Panc1 (cell line): ENCODE data around the gene TRAK2. TPM values are rescaled to one million over a fixed set of nuclear protein-coding genes. Genes with fewer than 3 reads are reported as not detected.
"Not testable (repeated sequence)": the region's sequence is repeated elsewhere in the genome, so short reads cannot be mapped to it uniquely, and the experiment has no call there.

ENCODE experiments used
- ATAC-seq: fragments of 200-7000 bp; cut with Tn5 transposase; 2 replicates; pipeline ENCODE4 v1.9.1; 2020; ENCODE audit warnings: mild to moderate bottlenecking, moderate library complexity
- BruUV-seq: library from RNA; stranded (reverse); fragments of 400-500 nt; replicated peaks from 2 replicates; lab custom pipeline; 2021; lab: Mats Ljungman, UMichigan
- CTCF ChIA-PET: fragments of 300-600 bp; sonication (Branson Sonifier 250); formaldehyde crosslinking; loops from one replicate; lab custom pipeline; 2022; ENCODE audit warnings: antibody characterized with exemption; lab: Charles Lee
- POLR2A ChIA-PET: fragments of 300-600 bp; sonication (Branson Sonifier 250); formaldehyde crosslinking; loops from one replicate; lab custom pipeline; 2022; ENCODE audit warnings: antibody characterized with exemption; lab: Charles Lee
- DNase-seq: peaks from one replicate; pipeline ENCODE4 v3.0.0-alpha.2; 2010; ENCODE audit warnings: low read depth, low spot score
- H3K27ac ChIP-seq: 2 replicates; pipeline ENCODE4 v1.5.1; 2011; ENCODE audit warnings: mild to moderate bottlenecking, low read length, inconsistent platforms
- H3K27me3 ChIP-seq: fragments of 200-500 bp; sonication (Bioruptor generic); 2 replicates; pipeline ENCODE4 v1.6.0; 2014; ENCODE audit warnings: low read length, inconsistent platforms; ENCODE audit not compliant: control insufficient read depth, insufficient read depth
- H3K36me3 ChIP-seq: fragments of 200-500 bp; sonication (Bioruptor generic); 2 replicates; pipeline ENCODE4 v1.5.1; 2014; ENCODE audit warnings: inconsistent platforms, mild to moderate bottlenecking, low read length, moderate library complexity; ENCODE audit not compliant: control insufficient read depth, insufficient read depth
- H3K4me1 ChIP-seq: 2 replicates; pipeline ENCODE4 v1.5.1; 2011; ENCODE audit warnings: inconsistent platforms, mild to moderate bottlenecking, low read length, moderate library complexity; ENCODE audit not compliant: control insufficient read depth, insufficient read depth
- H3K4me3 ChIP-seq, 2 experiments: 2 replicates each; pipeline ENCODE4 v1.5.1; 2011 to 2012; ENCODE audit warnings: low read depth in 2 of 2, low read length in 2 of 2, mild to moderate bottlenecking in 2 of 2, inconsistent platforms in 1 of 2, moderate library complexity in 1 of 2
- H3K9me3 ChIP-seq: fragments of 200-500 bp; sonication (Bioruptor generic); 2 replicates; pipeline ENCODE4 v1.5.1; 2014; ENCODE audit warnings: low read depth, mild to moderate bottlenecking, inconsistent platforms, low read length, moderate library complexity; ENCODE audit not compliant: control insufficient read depth, insufficient read depth
- POLR2AphosphoS5 ChIP-seq: IDR thresholded peaks from 2 replicates; pipeline ENCODE4 v1.6.1; 2012; ENCODE audit warnings: mild to moderate bottlenecking, low read depth, low read length, moderate library complexity
- REST ChIP-seq, 2 experiments: IDR thresholded peaks; 2 replicates each; pipeline ENCODE4 v1.6.1; 2011 to 2012; ENCODE audit warnings: low read depth in 2 of 2, control low read depth in 1 of 2, low read length in 1 of 2, mild to moderate bottlenecking in 1 of 2, moderate library complexity in 1 of 2; ENCODE audit not compliant: insufficient read depth in 1 of 2
- SIN3A ChIP-seq: IDR thresholded peaks from 2 replicates; pipeline ENCODE4 v1.6.1; 2012; ENCODE audit warnings: low read depth, mild to moderate bottlenecking, low read length, moderate library complexity, borderline replicate concordance; ENCODE audit not compliant: insufficient read depth
- TCF7L2 ChIP-seq: IDR thresholded peaks from 2 replicates; pipeline ENCODE4 v1.6.1; 2011; ENCODE audit warnings: mild to moderate bottlenecking, low read depth, low read length, inconsistent platforms
- in situ Hi-C: cut with HindIII; loops from 2 replicates; pipeline ENCODE4 v1.10.0; 2016; ENCODE audit warnings: low sequenced_read_pairs, low pct_unique_long_range_greater_than_20kb
- intact Hi-C: fragments of 100-400 bp; cut with micrococcal nuclease; formaldehyde crosslinking; loops from one replicate; pipeline ENCODE4 v1.10.0; 2022; ENCODE audit not compliant: unreplicated experiment
- total RNA-seq: library from RNA; stranded (reverse); gene quantifications from one replicate; pipeline ENCODE4 v1.2.1, GENCODE V29; 2021; ENCODE audit not compliant: unreplicated experiment
- TF ChIP-seq, protein P1 (sequence below): fragments of 450-650 bp; IDR thresholded peaks from 2 replicates; pipeline ENCODE4 v1.5.1; 2017; ENCODE audit warnings: mild to moderate bottlenecking

The TRAK2 gene
- total RNA-seq, 1 experiment from 2014 or later = 35.7 TPM

- H3K27ac ChIP-seq = no peak overlapping the region
- intact Hi-C loops (no loop called here), in situ Hi-C loops (no loop called here)
- BruUV-seq = no TSS peak
- CTCF ChIA-PET = no interaction called here
- no peaks in the 10 kb centered on the region for H3K9me3 ChIP-seq
- H3K27me3 ChIP-seq = no peaks in the 10 kb centered on the region
- H3K4me3 ChIP-seq = no peak overlapping the region
- POLR2A ChIA-PET = no interaction called here
- ATAC-seq (no peak), DNase-seq (no peak)
- no peak for TF ChIP-seq SIN3A
- TF ChIP-seq POLR2AphosphoS5 = no peak
- no peak for TF ChIP-seq TCF7L2
- TF ChIP-seq, protein P1, sequence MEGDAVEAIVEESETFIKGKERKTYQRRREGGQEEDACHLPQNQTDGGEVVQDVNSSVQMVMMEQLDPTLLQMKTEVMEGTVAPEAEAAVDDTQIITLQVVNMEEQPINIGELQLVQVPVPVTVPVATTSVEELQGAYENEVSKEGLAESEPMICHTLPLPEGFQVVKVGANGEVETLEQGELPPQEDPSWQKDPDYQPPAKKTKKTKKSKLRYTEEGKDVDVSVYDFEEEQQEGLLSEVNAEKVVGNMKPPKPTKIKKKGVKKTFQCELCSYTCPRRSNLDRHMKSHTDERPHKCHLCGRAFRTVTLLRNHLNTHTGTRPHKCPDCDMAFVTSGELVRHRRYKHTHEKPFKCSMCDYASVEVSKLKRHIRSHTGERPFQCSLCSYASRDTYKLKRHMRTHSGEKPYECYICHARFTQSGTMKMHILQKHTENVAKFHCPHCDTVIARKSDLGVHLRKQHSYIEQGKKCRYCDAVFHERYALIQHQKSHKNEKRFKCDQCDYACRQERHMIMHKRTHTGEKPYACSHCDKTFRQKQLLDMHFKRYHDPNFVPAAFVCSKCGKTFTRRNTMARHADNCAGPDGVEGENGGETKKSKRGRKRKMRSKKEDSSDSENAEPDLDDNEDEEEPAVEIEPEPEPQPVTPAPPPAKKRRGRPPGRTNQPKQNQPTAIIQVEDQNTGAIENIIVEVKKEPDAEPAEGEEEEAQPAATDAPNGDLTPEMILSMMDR = no peak
- no peak for TF ChIP-seq REST (IDR thresholded peaks at IDR 0.05; ENCODE audit: insufficient read depth in 1 of 2, low read depth in 2 of 2, low read length in 1 of 2)
- no peaks in the 10 kb centered on the region; the same call in 1 of the 2 replicates for H3K36me3 ChIP-seq
- H3K4me1 ChIP-seq = no peaks in the 10 kb centered on the region; the same call in 1 of the 2 replicates
Measured at GRCh38 chr2:201440182-201440581, 11.1 kb downstream of the TRAK2 start.

GRCh38 chr2:201439336-201439922 is 11.8 kb downstream of the TRAK2 start:
- BruUV-seq, in situ Hi-C loops: not testable (repeated sequence)

DNA sequence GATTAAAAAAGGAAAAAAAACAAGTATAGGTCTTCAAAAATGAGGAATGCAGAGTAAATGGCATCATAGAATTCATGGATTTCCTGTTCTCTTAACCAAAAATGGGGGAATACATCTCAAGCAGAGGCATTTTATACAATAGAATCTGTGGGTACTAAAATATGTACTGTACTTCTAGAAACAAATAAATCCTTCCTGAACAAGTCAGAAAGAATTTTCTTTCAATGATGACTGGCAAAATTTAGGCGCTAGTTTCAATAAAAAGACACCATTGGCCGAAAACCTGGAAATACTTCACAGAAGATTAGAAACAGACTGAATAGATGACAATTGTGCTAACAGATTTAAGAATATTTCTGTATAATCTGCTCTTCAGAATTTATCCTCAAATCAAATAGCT is 15.1 kb downstream of the TRAK2 start:
- Histone ChIP-seq H3K9me3 (no peaks in the 10 kb centered on the region), H3K4me3 (no peak overlapping the region), H3K4me1 (no peaks in the 10 kb centered on the region; the same call in 1 of the 2 replicates), H3K27ac (no peak overlapping the region), H3K27me3 (no peaks in the 10 kb centered on the region), H3K36me3 (no peaks in the 10 kb centered on the region; the same call in 1 of the 2 replicates)
- in situ Hi-C loops (no loop called here), intact Hi-C loops (no loop called here)
- DNase-seq (no peak), ATAC-seq (no peak)
- TF ChIP-seq REST (IDR thresholded peaks at IDR 0.05; ENCODE audit: insufficient read depth in 1 of 2, low read depth in 2 of 2, low read length in 1 of 2) (no peak), TCF7L2 (no peak), SIN3A (no peak), POLR2AphosphoS5 (no peak)
- TF ChIP-seq, protein P1 = no peak
- POLR2A ChIA-PET = no interaction called here
- CTCF ChIA-PET = no interaction called here
- no TSS peak for BruUV-seq

More at GRCh38 chr2:201439336-201439922, 11.8 kb downstream of the TRAK2 start:
- H3K4me1 ChIP-seq, H3K9me3 ChIP-seq, H3K4me3 ChIP-seq, intact Hi-C loops, H3K27ac ChIP-seq, H3K27me3 ChIP-seq, ATAC-seq, DNase-seq, H3K36me3 ChIP-seq: not testable (repeated sequence)
- ChIA-PET POLR2A (interaction anchor here (0.7 kb wide), 1 partner anchor 12 kb away, joined by 5 read pairs; no protein-coding TSS in a partner anchor), CTCF (interaction anchor here (0.6 kb wide), 1 partner anchor 11 kb away, joined by 3 read pairs; no protein-coding TSS in a partner anchor)
